ENCODE results near the gene FGD2. TPM values are rescaled to one million over a fixed set of nuclear protein-coding genes. Genes with fewer than 3 reads are reported as not detected.

The FGD2 gene
- total and polyA plus RNA-seq, 2 donors (not counting 3 experiments of a cell fraction or from before 2014, with no cell fraction given), result not detected

DNA sequence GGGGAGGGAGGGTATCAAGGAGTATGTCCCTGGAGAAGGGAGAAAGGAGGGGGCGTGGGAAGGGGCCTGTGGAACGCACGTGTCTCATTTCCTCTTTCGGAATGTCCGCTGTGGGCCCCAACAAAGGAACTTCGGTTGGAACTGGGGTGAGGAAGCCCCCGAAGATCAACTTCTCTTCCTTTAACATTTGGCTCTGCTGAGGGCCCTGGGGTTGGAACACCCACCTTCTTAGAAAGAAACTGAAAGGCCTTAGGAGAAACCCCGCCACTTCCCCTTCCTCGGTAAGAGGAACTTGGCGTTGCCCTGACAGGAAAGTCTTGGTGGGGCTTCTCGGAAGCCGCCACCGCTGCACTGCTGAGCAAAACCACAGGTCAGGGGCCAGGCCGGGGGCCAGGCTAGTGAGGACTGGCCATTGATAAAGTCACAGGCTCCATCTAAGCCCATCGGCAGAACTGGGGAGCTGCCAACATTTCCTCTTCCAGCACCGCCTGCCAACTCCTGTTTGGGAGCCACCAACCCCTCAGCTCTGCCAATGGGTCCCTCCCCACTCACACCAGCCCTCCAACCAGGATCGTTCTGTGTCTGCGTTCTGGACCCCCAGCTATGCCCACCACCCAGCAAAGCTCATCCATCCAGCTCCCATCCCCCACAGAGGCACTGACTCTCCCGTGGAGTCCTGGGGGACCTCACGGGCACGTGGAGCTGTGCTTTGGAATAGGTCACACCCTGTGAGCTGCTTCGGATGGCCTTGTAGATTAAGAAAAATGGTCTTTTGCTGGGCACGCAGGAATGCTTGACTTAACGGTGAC is 44.8 kb downstream of the FGD2 start:
- no TSS peak for BruUV-seq (replicated peaks)
- dilution Hi-C loops (cut with MboI; ENCODE audit: extremely low pct_ligation_motif_present, low sequenced_read_pairs), result no loop called here
- FAIRE-seq, result peak; percentile 21
- Histone ChIP-seq H3K4me2 (ENCODE audit: insufficient read depth, low read length) (no peak overlapping the region), H3K79me2 (ENCODE audit: control insufficient read depth, insufficient read depth, low read length) (no peaks in the 10 kb centered on the region), H3K36me3 (ENCODE audit: control insufficient read depth in 2 of 2, extremely low read depth in 1 of 2, insufficient read depth in 2 of 2, low read length in 2 of 2) (no peaks in the 10 kb centered on the region), H3K27ac (ENCODE audit: insufficient read depth, low read depth, low read length) (no peak overlapping the region), H4K20me1 (replicated peaks; ENCODE audit: control insufficient read depth, extremely low read depth, insufficient read depth, low read length) (no peaks in the 10 kb centered on the region), H3K9me3 (replicated peaks; ENCODE audit: control insufficient read depth, insufficient read depth, low read length) (no peaks in the 10 kb centered on the region), H3K9ac (replicated peaks; ENCODE audit: extremely low read depth, insufficient read depth, low read length) (no peak overlapping the region), H3K4me1 (ENCODE audit: control insufficient read depth, extremely low read depth, insufficient read depth, low read length) (no peaks in the 10 kb centered on the region), H3K4me3 (replicated peaks in 1 of 3; ENCODE audit: insufficient read depth in 1 of 3, low read depth in 1 of 3, low read length in 3 of 3) (no peak overlapping the region), H3K27me3 (ENCODE audit: control insufficient read depth in 2 of 2, insufficient read depth in 2 of 2, low read length in 2 of 2) (peaks cover 0 to 8% of the 10 kb centered on the region in 2 experiments), H2AFZ (ENCODE audit: low read depth, low read length) (no peak overlapping the region), H3K9me1 (replicated peaks; ENCODE audit: control insufficient read depth, extremely low read depth, insufficient read depth, low read length) (no peaks in the 10 kb centered on the region)
- no peak for TF ChIP-seq POLR2AphosphoS5 (IDR thresholded peaks at IDR 0.05; ENCODE audit: insufficient read depth, low read depth, low read length)
- TF ChIP-seq GATA2 (IDR thresholded peaks at IDR 0.05; ENCODE audit: insufficient read depth, insufficient read length, low read depth, low read length), result no peak
- TF ChIP-seq, protein P1, sequence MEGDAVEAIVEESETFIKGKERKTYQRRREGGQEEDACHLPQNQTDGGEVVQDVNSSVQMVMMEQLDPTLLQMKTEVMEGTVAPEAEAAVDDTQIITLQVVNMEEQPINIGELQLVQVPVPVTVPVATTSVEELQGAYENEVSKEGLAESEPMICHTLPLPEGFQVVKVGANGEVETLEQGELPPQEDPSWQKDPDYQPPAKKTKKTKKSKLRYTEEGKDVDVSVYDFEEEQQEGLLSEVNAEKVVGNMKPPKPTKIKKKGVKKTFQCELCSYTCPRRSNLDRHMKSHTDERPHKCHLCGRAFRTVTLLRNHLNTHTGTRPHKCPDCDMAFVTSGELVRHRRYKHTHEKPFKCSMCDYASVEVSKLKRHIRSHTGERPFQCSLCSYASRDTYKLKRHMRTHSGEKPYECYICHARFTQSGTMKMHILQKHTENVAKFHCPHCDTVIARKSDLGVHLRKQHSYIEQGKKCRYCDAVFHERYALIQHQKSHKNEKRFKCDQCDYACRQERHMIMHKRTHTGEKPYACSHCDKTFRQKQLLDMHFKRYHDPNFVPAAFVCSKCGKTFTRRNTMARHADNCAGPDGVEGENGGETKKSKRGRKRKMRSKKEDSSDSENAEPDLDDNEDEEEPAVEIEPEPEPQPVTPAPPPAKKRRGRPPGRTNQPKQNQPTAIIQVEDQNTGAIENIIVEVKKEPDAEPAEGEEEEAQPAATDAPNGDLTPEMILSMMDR (IDR thresholded peaks at IDR 0.05; ENCODE audit: extremely low read depth in 1 of 2, insufficient read depth in 1 of 2, low read depth in 1 of 2, low read length in 2 of 2), result no peak
- no peak for TF ChIP-seq POLR2A (IDR thresholded peaks at IDR 0.05; ENCODE audit: low read depth, low read length)
- no peak for TF ChIP-seq MYC (IDR thresholded peaks at IDR 0.05; ENCODE audit: low read depth, low read length)
- TF ChIP-seq, protein P2, sequence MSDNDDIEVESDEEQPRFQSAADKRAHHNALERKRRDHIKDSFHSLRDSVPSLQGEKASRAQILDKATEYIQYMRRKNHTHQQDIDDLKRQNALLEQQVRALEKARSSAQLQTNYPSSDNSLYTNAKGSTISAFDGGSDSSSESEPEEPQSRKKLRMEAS (IDR thresholded peaks at IDR 0.05; ENCODE audit: insufficient read depth, insufficient read length), result no peak
- no peak for TF ChIP-seq EZH2 (IDR thresholded peaks at IDR 0.05; ENCODE audit: borderline replicate concordance, low read depth, low read length, severe bottlenecking)
- ChIA-PET POLR2A (no interaction called here), CTCF (interaction anchor here (0.7 to 15.2 kb wide), 23 partner anchors 9 to 174 kb away, joined by 3 to 399 read pairs (median 7); partner anchors contain the start of gene PIM1)
- intact Hi-C loops (cut with micrococcal nuclease), result no loop called here
- no peak for DNase-seq (ENCODE audit: low read depth, low spot score)

Measured in endothelial cell of umbilical vein (primary cell).